H1 (cell line): ENCODE results near the gene RPL38. TPM values are rescaled to one million over a fixed set of nuclear protein-coding genes. Genes with fewer than 3 reads are reported as not detected.

Source experiments
- CTCF ChIA-PET: fragments of 300-600 bp; sonication (Branson Sonifier 250); formaldehyde crosslinking; loops from one replicate; lab custom pipeline; 2021; ENCODE audit not compliant: partially characterized antibody; lab: Charles Lee
- POLR2A ChIA-PET: fragments of 300-600 bp; sonication (Branson Sonifier 250); formaldehyde crosslinking; loops from one replicate; lab custom pipeline; 2021; ENCODE audit warnings: inconsistent platforms; ENCODE audit not compliant: partially characterized antibody; lab: Charles Lee
- DNase-seq, 2 experiments: peaks; one replicate each; pipeline versions ENCODE4 v3.0.0 to v3.0.0-alpha.2; 2010 to 2022; ENCODE audit warnings: low spot score in 2 of 2, low read depth in 1 of 2, mixed read lengths in 1 of 2
- FAIRE-seq: peaks from 2 replicates; lab custom pipeline; 2011; peaks lifted over from hg19 to GRCh38; lab: Jason Lieb, UNC
- H2AFZ ChIP-seq: 2 replicates; pipeline ENCODE4 v1.8.1; 2012; ENCODE audit warnings: low read length, inconsistent platforms
- H2AK5ac ChIP-seq: 2 replicates; pipeline ENCODE4 v1.6.1; 2013; ENCODE audit warnings: low read depth, low read length
- H2BK120ac ChIP-seq: replicated peaks from 2 replicates; pipeline ENCODE3; 2013; ENCODE audit warnings: low read depth, low read length, inconsistent platforms
- H2BK12ac ChIP-seq: 2 replicates; pipeline ENCODE4 v1.6.1; 2013; ENCODE audit warnings: low read depth, low read length
- H2BK15ac ChIP-seq: 2 replicates; pipeline ENCODE4 v1.6.1; 2013; ENCODE audit warnings: low read length
- H2BK20ac ChIP-seq: 2 replicates; pipeline ENCODE4 v1.6.1; 2013; ENCODE audit warnings: low read length
- H2BK5ac ChIP-seq: 2 replicates; pipeline ENCODE4 v1.6.1; 2013; ENCODE audit warnings: low read depth, low read length
- H3K14ac ChIP-seq: 2 replicates; pipeline ENCODE4 v1.6.1; 2013; ENCODE audit warnings: inconsistent platforms; ENCODE audit not compliant: insufficient read length
- H3K18ac ChIP-seq: 2 replicates; pipeline ENCODE4 v1.6.1; 2013; ENCODE audit warnings: low read length; ENCODE audit errors: extremely low read depth
- H3K23ac ChIP-seq: 2 replicates; pipeline ENCODE4 v1.6.1; 2013; ENCODE audit warnings: inconsistent platforms; ENCODE audit not compliant: insufficient read length
- H3K23me2 ChIP-seq: 2 replicates; pipeline ENCODE4 v1.6.1; 2013; ENCODE audit warnings: low read depth, low read length
- H3K27ac ChIP-seq: 2 replicates; pipeline ENCODE4 v1.6.1; 2011; ENCODE audit warnings: low read depth, low read length, inconsistent platforms
- H3K27me3 ChIP-seq, 4 experiments: replicated peaks in 1 of 4; 1 replicate in 1 of 4; 2 replicates in 3 of 4; pipeline versions ENCODE4 v1.6.1 to v1.8.1; 2011 to 2013; ENCODE audit warnings: low read length in 3 of 4, mild to moderate bottlenecking in 3 of 4, inconsistent platforms in 2 of 4, mixed read lengths in 2 of 4, moderate library complexity in 1 of 4; ENCODE audit not compliant: control insufficient read depth in 3 of 4, insufficient read depth in 3 of 4; ENCODE audit errors: extremely low read depth in 1 of 4
- H3K36me3 ChIP-seq, 4 experiments: 2 replicates each; pipeline versions ENCODE4 v1.6.1 to v1.8.1; 2011 to 2013; ENCODE audit warnings: mild to moderate bottlenecking in 4 of 4, low read length in 3 of 4, moderate library complexity in 2 of 4, control low read depth in 1 of 4, inconsistent platforms in 1 of 4; ENCODE audit not compliant: insufficient read depth in 4 of 4, control insufficient read depth in 2 of 4
- H3K4ac ChIP-seq: replicated peaks from 2 replicates; pipeline ENCODE3; 2013; ENCODE audit warnings: low read length, low read depth, mixed read lengths, inconsistent platforms; ENCODE audit not compliant: insufficient read length
- H3K4me1 ChIP-seq, 4 experiments: replicated peaks in 1 of 4; 1 replicate in 1 of 4; 2 replicates in 3 of 4; pipeline versions ENCODE4 v1.6.1 to v1.8.1; 2011 to 2013; ENCODE audit warnings: low read length in 3 of 4, inconsistent platforms in 2 of 4, mixed read lengths in 1 of 4; ENCODE audit not compliant: insufficient read depth in 4 of 4, control insufficient read depth in 3 of 4
- H3K4me2 ChIP-seq, 2 experiments: 2 replicates each; pipeline versions ENCODE4 v1.6.1 to v1.8.1; 2011 to 2013; ENCODE audit warnings: low read depth in 2 of 2, low read length in 2 of 2, control low read depth in 1 of 2, inconsistent platforms in 1 of 2, mild to moderate bottlenecking in 1 of 2; ENCODE audit not compliant: insufficient read depth in 1 of 2
- H3K4me3 ChIP-seq, 4 experiments: fragments of 200-600, 300-600 bp in 1 of 4; sonication (generic), shearing (Covaris generic), sonication (Bioruptor Twin) in 1 of 4; 2 replicates each; pipeline versions ENCODE4 v1.5.1 to v1.8.1; 2011 to 2016; ENCODE audit warnings: low read length in 4 of 4, low read depth in 3 of 4, control low read depth in 2 of 4, inconsistent platforms in 2 of 4, mild to moderate bottlenecking in 2 of 4, mixed read lengths in 1 of 4, moderate library complexity in 1 of 4; ENCODE audit not compliant: insufficient read depth in 2 of 4; ENCODE audit errors: extremely low read depth in 1 of 4
- H3K56ac ChIP-seq: replicated peaks from 2 replicates; pipeline ENCODE3; 2013; ENCODE audit warnings: low read depth, mild to moderate bottlenecking, mixed read lengths, low read length, inconsistent platforms; ENCODE audit not compliant: insufficient read length
- H3K79me1 ChIP-seq: 2 replicates; pipeline ENCODE4 v1.6.1; 2013; ENCODE audit warnings: low read depth, low read length, control low read depth
- H3K79me2 ChIP-seq, 2 experiments: 2 replicates each; pipeline versions ENCODE4 v1.6.1 to v1.8.1; 2012 to 2013; ENCODE audit warnings: low read length in 2 of 2, mild to moderate bottlenecking in 2 of 2, inconsistent platforms in 1 of 2; ENCODE audit not compliant: insufficient read depth in 2 of 2, control insufficient read depth in 1 of 2
- H3K9ac ChIP-seq, 4 experiments: replicated peaks in 1 of 4; 1 replicate in 1 of 4; 2 replicates in 3 of 4; pipeline versions ENCODE4 v1.6.1 to v1.8.1; 2011 to 2013; ENCODE audit warnings: low read depth in 3 of 4, low read length in 3 of 4, control low read depth in 2 of 4, mild to moderate bottlenecking in 2 of 4, moderate library complexity in 2 of 4, inconsistent platforms in 1 of 4; ENCODE audit errors: extremely low read depth in 1 of 4
- H3K9me3 ChIP-seq, 2 experiments: 2 replicates each; pipeline versions ENCODE4 v1.6.1 to v1.8.1; 2012 to 2013; ENCODE audit warnings: mild to moderate bottlenecking in 2 of 2, moderate library complexity in 2 of 2, control low read depth in 1 of 2, inconsistent platforms in 1 of 2, low read depth in 1 of 2, low read length in 1 of 2, mixed read lengths in 1 of 2; ENCODE audit not compliant: insufficient read depth in 2 of 2
- H4K20me1 ChIP-seq, 2 experiments: replicated peaks in 1 of 2; 2 replicates each; pipeline versions ENCODE3 to v1.8.1; 2011 to 2013; ENCODE audit warnings: inconsistent platforms in 2 of 2, low read length in 2 of 2, mild to moderate bottlenecking in 1 of 2; ENCODE audit not compliant: insufficient read depth in 2 of 2, control insufficient read depth in 1 of 2
- H4K5ac ChIP-seq: 2 replicates; pipeline ENCODE4 v1.6.1; 2013; ENCODE audit warnings: low read length, low read depth, mixed read lengths, inconsistent platforms; ENCODE audit not compliant: insufficient read length
- H4K8ac ChIP-seq: 2 replicates; pipeline ENCODE4 v1.8.0; 2013; ENCODE audit warnings: mild to moderate bottlenecking, moderate library complexity, low read length, inconsistent platforms; ENCODE audit not compliant: insufficient read depth; ENCODE audit errors: extremely low read depth
- H4K91ac ChIP-seq: replicated peaks from 2 replicates; pipeline ENCODE3; 2013; ENCODE audit warnings: low read length, mixed read lengths, inconsistent platforms; ENCODE audit not compliant: insufficient read length
- CHD1 ChIP-seq: IDR thresholded peaks from 2 replicates; pipeline ENCODE4 v1.6.1; 2012; ENCODE audit warnings: low read depth, low read length, improper control_type of control experiment
- FOSL1 ChIP-seq: IDR thresholded peaks from 2 replicates; pipeline ENCODE4 v1.6.1; 2011; ENCODE audit warnings: mild to moderate bottlenecking, low read depth, low read length, moderate library complexity; ENCODE audit not compliant: insufficient read depth
- KDM4A ChIP-seq: IDR thresholded peaks from one replicate; pipeline ENCODE4 v1.7.1; 2012; ENCODE audit warnings: low read depth, mild to moderate bottlenecking, moderate library complexity, low read length, inconsistent platforms; ENCODE audit not compliant: severe bottlenecking
- PHF8 ChIP-seq: fragments of 200-600 bp; sonication (generic); conservative IDR thresholded peaks from 2 replicates; pipeline ENCODE4 v1.7.1; 2012; ENCODE audit warnings: low read depth, mild to moderate bottlenecking, inconsistent platforms, low read length, moderate library complexity
- RNF2 ChIP-seq: fragments of 200-900, 300-1000 bp; sonication (generic); IDR thresholded peaks from 2 replicates; pipeline ENCODE4 v1.7.1; 2016; ENCODE audit warnings: borderline replicate concordance, low read depth, mild to moderate bottlenecking, antibody characterized with exemption, low read length; ENCODE audit not compliant: poor library complexity, severe bottlenecking; ENCODE audit errors: missing control alignments
- RXRA ChIP-seq: IDR thresholded peaks from 2 replicates; pipeline ENCODE4 v1.6.1; 2011; ENCODE audit warnings: low read depth, mild to moderate bottlenecking, low read length, moderate library complexity; ENCODE audit not compliant: insufficient read depth
- SRF ChIP-seq: IDR thresholded peaks from 2 replicates; pipeline ENCODE4 v1.6.1; 2011; ENCODE audit warnings: mild to moderate bottlenecking, low read depth, low read length, moderate library complexity
- TCF12 ChIP-seq: IDR thresholded peaks from 2 replicates; pipeline ENCODE4 v1.6.1; 2011; ENCODE audit warnings: low read depth, mild to moderate bottlenecking, low read length
- WGBS, 2 experiments: shearing (Covaris generic) in 1 of 2; methylation state at CpG; one replicate each; pipeline versions ENCODE4 v1.1.6 to v1.1.7; 2013 to 2015; ENCODE audit warnings: low lambda C conversion rate in 2 of 2, mixed read lengths in 2 of 2, inconsistent platforms in 1 of 2, low coverage in 1 of 2, missing lambda C conversion rate in 1 of 2; ENCODE audit not compliant: insufficient replicate concordance in 2 of 2, insufficient coverage in 1 of 2, insufficient read length in 1 of 2; ENCODE audit errors: extremely low coverage in 1 of 2, missing lambda C conversion rate in 1 of 2; 5-methylcytosine and 5-hydroxymethylcytosine counted together
- polyA plus RNA-seq, 7 experiments: library from polyadenylated mRNA; depleted of rRNA in 3 of 7; stranded (reverse) in 5 of 7; unstranded in 2 of 7; fragments of >200 nt in 5 of 7; fragments of 200-250 nt in 2 of 7; gene quantifications; 1 replicate in 5 of 7; 2 replicates in 1 of 7; 4 replicates in 1 of 7; pipeline versions ENCODE4 v1.2.1 to v1.2.3, GENCODE V29; 2011 to 2013; ENCODE audit warnings: missing spikeins in 2 of 7, mixed read lengths in 2 of 7
- total RNA-seq: library from RNA; stranded (reverse); fragmentation: NEBNext Ultra II Directional; extraction: Animal tissue kit (Norgen Biotek cat#: 25700); gene quantifications from 2 replicates; pipeline ENCODE4 v1.2.1, GENCODE V29; 2021

Gene RPL38
- total and polyA plus RNA-seq, 2 of the 8 experiments (the other 6 are each of a cell fraction or from before 2014, with no cell fraction given) = 412 to 1,195 TPM

- DNase-seq (no peak), FAIRE-seq (no peak)
- CTCF ChIA-PET = interaction anchor here (0.9 to 2.9 kb wide), 5 partner anchors 11 to 70 kb away, joined by 4 to 12 read pairs (median 7); no protein-coding TSS in a partner anchor
Observed at GRCh38 chr17:74226252-74226651, 22.8 kb downstream of the RPL38 start.

More at GRCh38 chr17:74226252-74226651, 22.8 kb downstream of the RPL38 start:
- no peak overlapping the region for H2AFZ ChIP-seq
- H3K23me2 ChIP-seq = no peaks in the 10 kb centered on the region
- H3K4ac ChIP-seq = no peak overlapping the region
- no peak overlapping the region for H2BK5ac ChIP-seq
- no peaks in the 10 kb centered on the region for H3K79me2 ChIP-seq
- H2AK5ac ChIP-seq = no peak overlapping the region
- TF ChIP-seq PHF8 = no peak
- no peak for TF ChIP-seq CHD1
- no peak for TF ChIP-seq RXRA
- no peak for TF ChIP-seq TCF12
- no peak for TF ChIP-seq RNF2
- TF ChIP-seq KDM4A = no peak
- TF ChIP-seq SRF = no peak
- no peak for TF ChIP-seq FOSL1
- no peak overlapping the region for H4K91ac ChIP-seq
- POLR2A ChIA-PET = interaction anchor here (1.3 to 1.9 kb wide), 3 partner anchors 10 to 19 kb away, joined by 3 to 7 read pairs (median 7); partner anchors contain the start of gene TTYH2
- no peaks in the 10 kb centered on the region; a peak in 1 of 7 replicates for H3K4me1 ChIP-seq
- no peak overlapping the region for H3K4me2 ChIP-seq
- no peak overlapping the region for H3K18ac ChIP-seq
- H2BK12ac ChIP-seq = no peak overlapping the region
- no peak overlapping the region for H2BK15ac ChIP-seq
- H3K14ac ChIP-seq = no peak overlapping the region
- no peak overlapping the region for H4K5ac ChIP-seq
- no peaks in the 10 kb centered on the region for H3K79me1 ChIP-seq
- no peak overlapping the region for H3K4me3 ChIP-seq
- no peak overlapping the region for H3K9ac ChIP-seq
- no peaks in the 10 kb centered on the region for H3K36me3 ChIP-seq
- no peaks in the 10 kb centered on the region for H3K9me3 ChIP-seq
- H3K23ac ChIP-seq = no peak overlapping the region
- H2BK120ac ChIP-seq = no peak overlapping the region
- no peak overlapping the region for H2BK20ac ChIP-seq
- 88% methylated on average over 6 of the region's 6 CpGs; no CpG with 5 or more reads in 1 of the 2 experiments for WGBS, 2 experiments
- no peak overlapping the region for H4K8ac ChIP-seq
- no peaks in the 10 kb centered on the region for H3K27me3 ChIP-seq
- H3K27ac ChIP-seq = no peak overlapping the region
- H3K56ac ChIP-seq = no peak overlapping the region
- peaks cover 0 to 1% of the 10 kb centered on the region in 2 experiments for H4K20me1 ChIP-seq
